Neural progenitor cell (in vitro differentiated cells): ENCODE measurements around the gene ALG1L2.

Experiments
- CTCF ChIP-seq: fragments of 200-600 bp; sonication (generic); IDR thresholded peaks from 2 replicates; pipeline ENCODE4 v1.5.1; 2017; ENCODE audit warnings: antibody characterized with exemption, mild to moderate bottlenecking
- EZH2phosphoT487 ChIP-seq: fragments of 200-600 bp; sonication (generic); IDR thresholded peaks from 2 replicates; pipeline ENCODE4 v1.6.1; 2017; ENCODE audit warnings: antibody characterized with exemption

- no peak for TF ChIP-seq CTCF
- TF ChIP-seq EZH2phosphoT487: no peak
Observed at GRCh38 chr3:130093741-130094391, 12.2 kb downstream of the ALG1L2 start.
